Right cardiac atrium (tissue), 5 donors: ENCODE data around the gene OPTC. TPM values are rescaled to one million over a fixed set of nuclear protein-coding genes. Genes with fewer than 3 reads are reported as not detected.

Source experiments
- ATAC-seq, 2 donors: fragments of 200-7000 bp; cut with Tn5 transposase; one replicate each; pipeline versions ENCODE4 v1.8.0 to v1.9.1; 2020; ENCODE audit warnings: moderate library complexity in 2 of 2, mild to moderate bottlenecking in 1 of 2
- DNase-seq, 3 donors: peaks; one replicate each; pipeline ENCODE4 v3.0.0-alpha.2; 2020
- H3K27ac ChIP-seq: one replicate; pipeline ENCODE4 v1.5.1; 2013; ENCODE audit warnings: mild to moderate bottlenecking, low read length, control low read depth, moderate library complexity
- H3K27me3 ChIP-seq: one replicate; pipeline ENCODE4 v1.6.1; 2013; ENCODE audit not compliant: control insufficient read depth, insufficient read depth
- H3K4me1 ChIP-seq: one replicate; pipeline ENCODE4 v1.6.1; 2013; ENCODE audit warnings: low read length; ENCODE audit not compliant: control insufficient read depth, insufficient read depth
- H3K4me3 ChIP-seq: one replicate; pipeline ENCODE4 v1.5.1; 2013; ENCODE audit warnings: low read length, control low read depth
- H3K9me3 ChIP-seq: one replicate; pipeline ENCODE4 v1.6.1; 2013; ENCODE audit warnings: low read length; ENCODE audit not compliant: control insufficient read depth
- WGBS: extraction: QIAGEN DNeasy Blood & Tissue Kit; methylation state at CpG from one replicate; pipeline ENCODE4 v1.1.7; 2013; 5-methylcytosine and 5-hydroxymethylcytosine counted together
- intact Hi-C, 4 donors: fragments of 100-400 bp; cut with DNase I; formaldehyde crosslinking; loops; one replicate each; pipeline versions ENCODE4 v1.11.0 to v1.14.0; 2022 to 2023
- polyA plus RNA-seq: library from polyadenylated mRNA; stranded (reverse); fragments of 200-250 nt; gene quantifications from one replicate; pipeline ENCODE4 v1.2.3, GENCODE V29; 2013
- total RNA-seq, 4 donors: library from RNA; stranded (reverse); fragmentation: NEBNext Ultra II Directional; extraction: Animal tissue kit (Norgen Biotek cat#: 25700); gene quantifications; one replicate each; pipeline ENCODE4 v1.2.1, GENCODE V29; 2021
- donor health status: healthy with polysubstance abuse.
- donor health status: DM: no; HTN: yes; CAD: no.
- donor health status: DM: no; HTN: no; CAD: no.
- donor health status: DM: no; HTN: yes; CAD: no; lungs with severe emphysema.
- donor health status: DM: yes; HTN: yes; CAD: no.

The OPTC gene
- total and polyA plus RNA-seq, 5 donors = not detected

DNA sequence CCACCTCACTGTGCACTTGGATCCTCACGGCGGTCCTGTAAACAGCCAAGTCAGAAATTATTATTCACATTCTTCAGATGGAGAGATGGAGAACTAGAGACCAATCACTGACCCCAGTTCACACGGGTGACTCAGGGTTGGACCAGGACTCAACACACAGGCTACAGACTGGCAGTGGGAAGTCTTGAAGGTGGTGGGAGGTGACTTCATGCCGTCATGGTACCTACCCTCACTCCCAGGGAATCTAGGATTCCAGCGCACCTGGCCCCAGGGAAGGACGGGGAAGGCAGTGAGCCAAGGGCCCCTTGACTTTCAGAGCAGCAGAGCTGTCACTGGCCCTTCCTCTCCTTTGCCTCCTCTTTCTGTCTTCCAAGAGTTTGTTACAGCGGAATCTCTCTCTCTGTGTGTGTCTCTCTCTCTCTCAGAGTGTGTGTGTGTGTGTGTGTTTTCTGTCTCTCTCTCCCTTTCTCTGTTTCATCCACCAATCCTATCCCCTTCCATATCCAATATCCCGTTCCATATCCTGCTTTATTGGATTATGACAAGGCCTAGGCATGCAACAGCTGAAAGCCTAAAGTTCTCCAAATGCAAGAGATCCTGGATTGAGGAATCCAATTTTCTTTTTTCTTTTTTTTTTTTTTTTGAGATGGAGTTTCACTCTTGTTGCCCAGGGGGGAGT lies 11.7 kb downstream of the OPTC start:
- DNase-seq (no peak), ATAC-seq (no peak)
- no peak overlapping the region for H3K4me3 ChIP-seq
- no peak overlapping the region for H3K27ac ChIP-seq
- no peaks in the 10 kb centered on the region for H3K9me3 ChIP-seq
- no peaks in the 10 kb centered on the region for H3K27me3 ChIP-seq
- intact Hi-C loops = loop anchor here (2.0 to 10.0 kb wide), 5 partner anchors 92 to 197 kb away; partner anchors contain the start of gene ATP2B4 (in 3 of the 4)
- WGBS = 91% methylated on average over 8 of the region's 8 CpGs
- peaks cover 15% of the 10 kb centered on the region for H3K4me1 ChIP-seq

DNA sequence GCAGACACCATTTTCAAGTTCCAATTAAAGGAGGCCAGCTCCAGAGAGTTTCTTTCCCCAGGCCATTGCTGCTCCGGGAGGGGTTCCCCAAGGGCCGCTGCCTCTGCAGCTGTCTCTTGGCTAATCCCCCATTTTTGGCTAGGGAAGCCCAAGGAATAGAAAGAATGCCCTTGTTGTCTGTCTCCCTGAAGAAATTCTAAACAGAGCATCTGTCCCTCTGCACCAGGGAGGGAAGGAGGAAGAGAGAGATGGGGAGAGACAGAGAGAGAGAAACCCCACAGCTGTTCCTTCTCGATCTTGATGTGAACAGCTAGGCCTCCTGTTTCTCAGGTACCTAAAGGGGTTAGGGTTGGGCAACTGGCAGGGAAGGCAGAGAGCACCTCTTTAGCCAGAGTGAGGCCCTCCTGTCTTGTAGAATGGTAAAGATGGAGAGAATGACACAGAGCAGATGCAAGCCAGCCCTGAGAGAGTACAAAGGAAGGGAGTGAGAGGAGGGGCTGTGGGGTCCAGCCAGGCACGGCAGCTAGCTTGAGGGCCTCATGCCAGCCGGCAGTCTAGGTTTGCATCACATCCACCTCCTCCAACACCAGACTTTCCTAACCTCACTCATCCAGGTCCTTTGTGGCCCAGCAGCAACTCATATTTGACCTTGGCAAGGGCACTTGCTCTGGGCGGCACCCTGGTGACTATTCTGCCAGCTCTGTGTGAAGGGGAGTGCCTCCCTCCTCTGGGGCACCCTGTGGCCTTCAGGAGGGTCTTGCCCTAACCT lies 13.1 kb downstream of the OPTC start:
- Histone ChIP-seq H3K4me3 (no peak overlapping the region), H3K9me3 (no peaks in the 10 kb centered on the region), H3K4me1 (peaks cover 18% of the 10 kb centered on the region), H3K27me3 (no peaks in the 10 kb centered on the region), H3K27ac (peak overlapping the region; percentile 90)
- ATAC-seq (peak; percentile 15 to 37), DNase-seq (peak in 1 of 3 donors; percentile 39)
- 30% methylated on average over 6 of the region's 6 CpGs for WGBS
- intact Hi-C loops = loop anchor here (5.0 to 10.0 kb wide), 3 partner anchors 90 to 120 kb away; partner anchors contain the start of gene ATP2B4 (in 3 of the 4)

DNA sequence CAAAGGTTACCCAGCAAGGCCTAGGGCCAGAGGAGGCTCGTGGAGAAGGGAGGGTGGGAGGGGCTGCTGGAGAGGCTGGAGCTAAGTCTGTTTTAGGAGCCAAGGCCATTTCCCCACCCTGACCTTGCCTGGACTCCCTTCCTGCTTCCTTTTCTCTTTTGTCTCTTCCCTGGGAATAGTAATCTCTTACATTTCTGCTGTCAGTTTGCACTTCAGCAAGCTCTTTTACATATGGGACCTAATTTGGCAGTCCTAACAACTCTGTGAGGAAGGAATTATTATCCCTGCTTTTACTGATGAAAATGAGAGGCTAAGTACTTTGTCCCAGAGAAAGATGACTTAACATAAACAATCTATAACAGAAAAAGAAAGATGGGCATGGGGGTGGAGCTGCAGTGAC lies 13.8 kb downstream of the OPTC start:
- no peak overlapping the region for H3K4me3 ChIP-seq
- H3K4me1 ChIP-seq = peaks cover 21% of the 10 kb centered on the region
- no peaks in the 10 kb centered on the region for H3K9me3 ChIP-seq
- WGBS = 8% methylated on average over 1 of the region's 1 CpG
- intact Hi-C loops = loop anchor here (5.0 to 10.0 kb wide), 3 partner anchors 90 to 120 kb away; partner anchors contain the start of gene ATP2B4 (in 3 of the 4)
- no peaks in the 10 kb centered on the region for H3K27me3 ChIP-seq
- H3K27ac ChIP-seq = peak overlapping the region; percentile 90
- ATAC-seq = peak; percentile 5 to 20
- DNase-seq = no peak

DNA sequence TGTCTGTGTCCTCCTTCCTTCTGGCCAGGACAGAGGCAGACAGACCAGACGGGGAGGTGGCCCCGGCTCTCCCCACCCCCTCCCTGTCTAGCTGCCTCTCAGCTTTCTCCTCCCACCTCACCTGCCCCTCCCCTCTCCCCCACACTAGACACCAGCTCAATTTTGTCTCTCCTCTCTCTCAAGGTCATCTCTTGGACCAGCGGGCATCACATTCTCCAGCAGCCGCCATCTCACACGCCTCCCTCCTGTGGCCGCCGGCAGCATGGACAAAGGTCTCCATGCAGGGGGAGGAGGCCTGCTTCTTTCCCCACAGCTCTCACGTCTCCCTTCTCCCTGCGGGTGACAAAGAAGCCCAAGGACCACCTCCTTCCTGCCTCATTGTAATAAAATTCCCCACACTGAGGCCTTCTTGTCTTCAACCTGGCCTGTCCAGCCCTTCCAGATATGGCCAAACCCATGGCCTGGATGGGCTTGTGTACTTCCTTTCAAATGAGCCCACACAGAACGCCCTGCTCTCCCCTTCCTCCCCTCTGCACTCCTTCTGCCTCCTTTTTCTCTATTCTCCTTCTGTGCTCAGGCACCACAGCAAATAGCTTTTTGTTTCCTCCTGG lies 14.6 kb downstream of the OPTC start:
- Histone ChIP-seq H3K4me1 (peaks cover 27% of the 10 kb centered on the region), H3K4me3 (no peak overlapping the region), H3K27me3 (no peaks in the 10 kb centered on the region), H3K27ac (peak overlapping the region; percentile 56), H3K9me3 (no peaks in the 10 kb centered on the region)
- intact Hi-C loops = loop anchor here (5.0 to 10.0 kb wide), 3 partner anchors 89 to 119 kb away; partner anchors contain the start of gene ATP2B4 (in 3 of the 4)
- 48% methylated on average over 10 of the region's 10 CpGs for WGBS
- DNase-seq (peak in 2 of 3 donors; percentile 71 to 78), ATAC-seq (peak; percentile 56)

DNA sequence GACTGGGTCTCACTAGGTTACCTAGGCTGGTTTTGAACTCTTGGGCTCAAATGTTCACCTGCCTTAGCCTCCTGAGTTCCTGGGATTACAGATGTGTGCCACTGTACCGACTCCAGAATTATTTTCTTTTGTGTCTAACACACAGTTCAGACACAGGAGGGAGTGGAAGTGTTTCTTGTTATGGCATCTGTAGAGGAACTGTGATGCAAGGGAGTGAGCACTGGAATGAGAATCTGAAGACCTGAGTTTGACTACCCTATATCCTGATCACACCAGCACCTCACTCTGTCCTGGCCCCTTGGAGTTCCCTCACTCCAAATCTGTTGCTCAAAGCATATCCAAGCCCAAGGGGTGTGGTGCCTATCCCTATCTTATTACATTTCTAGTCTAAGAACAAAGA lies 15.2 kb downstream of the OPTC start:
- ATAC-seq (no peak), DNase-seq (no peak)
- Histone ChIP-seq H3K4me1 (peaks cover 30% of the 10 kb centered on the region), H3K27me3 (no peaks in the 10 kb centered on the region), H3K9me3 (no peaks in the 10 kb centered on the region), H3K4me3 (no peak overlapping the region), H3K27ac (peak overlapping the region; percentile 56)
- 46% methylated on average over 1 of the region's 1 CpG for WGBS
- intact Hi-C loops = loop anchor here (5.0 to 10.0 kb wide), 3 partner anchors 88 to 118 kb away; partner anchors contain the start of gene ATP2B4 (in 3 of the 4)

DNA sequence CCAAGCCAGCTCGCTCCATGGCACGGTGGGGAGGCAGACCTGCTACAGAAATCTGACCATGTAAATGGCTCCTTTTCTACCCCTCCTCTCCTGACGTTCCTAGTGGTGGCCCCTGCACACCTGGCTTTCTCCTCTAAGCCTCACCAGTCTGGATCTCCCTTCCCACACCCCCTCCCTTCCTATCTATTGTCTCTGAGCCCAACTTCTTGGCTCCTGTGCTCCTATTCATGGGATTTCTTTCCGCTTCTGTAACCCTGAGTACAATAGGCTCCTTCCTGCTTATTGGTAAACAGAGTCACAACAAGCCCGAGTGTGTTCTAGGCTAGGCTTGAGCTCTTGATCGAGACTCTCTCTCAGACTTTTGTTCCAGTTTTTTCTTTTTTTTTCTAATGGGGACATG lies 17.6 kb downstream of the OPTC start:
- ATAC-seq = peak in 1 of 2 donors; percentile 7
- H3K4me1 ChIP-seq = peaks cover 27% of the 10 kb centered on the region
- H3K9me3 ChIP-seq = no peaks in the 10 kb centered on the region
- intact Hi-C loops = no loop called here
- 67% methylated on average over 6 of the region's 6 CpGs for WGBS
- no peaks in the 10 kb centered on the region for H3K27me3 ChIP-seq
- no peak overlapping the region for H3K4me3 ChIP-seq
- no peak for DNase-seq
- no peak overlapping the region for H3K27ac ChIP-seq

DNA sequence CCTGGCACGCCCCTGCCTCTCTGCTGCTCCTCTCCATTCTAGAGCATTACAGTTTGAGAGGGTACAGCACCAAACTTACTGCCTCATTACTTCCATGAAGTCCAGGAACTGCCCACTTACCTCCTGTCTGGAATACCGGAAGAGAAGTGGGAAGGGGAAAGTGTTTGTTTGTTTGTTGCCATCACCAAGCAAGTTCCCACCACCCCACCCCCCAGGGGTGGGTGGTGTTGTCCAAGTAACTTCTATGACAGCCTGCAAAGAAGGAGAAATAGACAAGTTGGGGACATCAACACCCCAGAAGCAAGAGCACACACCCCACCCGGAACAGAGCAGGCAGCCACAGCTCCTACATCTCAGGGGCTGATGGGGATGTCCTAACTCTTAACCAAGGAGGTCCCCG lies 18.0 kb downstream of the OPTC start:
- DNase-seq (no peak), ATAC-seq (no peak)
- Histone ChIP-seq H3K27ac (peak overlapping the region; percentile 50), H3K9me3 (no peaks in the 10 kb centered on the region), H3K4me3 (no peak overlapping the region), H3K4me1 (peaks cover 25% of the 10 kb centered on the region), H3K27me3 (no peaks in the 10 kb centered on the region)
- WGBS = 72% methylated on average over 4 of the region's 4 CpGs
- intact Hi-C loops = no loop called here

DNA sequence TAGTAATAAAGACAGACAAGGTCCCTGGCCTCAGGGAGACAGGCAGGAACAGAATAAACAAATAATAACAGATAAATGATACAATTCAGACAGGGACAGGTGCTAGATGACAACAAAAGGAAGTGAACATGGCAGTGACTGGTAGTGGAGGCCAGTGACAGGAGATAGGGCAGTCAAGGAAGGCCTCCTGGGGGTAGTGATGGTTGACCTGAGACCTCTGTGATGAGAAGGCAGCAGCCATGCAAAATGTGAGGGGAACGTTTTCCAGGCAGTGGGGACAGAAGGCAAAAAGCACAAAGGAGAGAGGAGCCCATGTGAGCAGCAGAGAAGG lies 18.5 kb downstream of the OPTC start:
- DNase-seq (no peak), ATAC-seq (no peak)
- WGBS = 65% methylated on average over 1 of the region's 1 CpG
- H3K4me1 ChIP-seq = peaks cover 20% of the 10 kb centered on the region
- no peaks in the 10 kb centered on the region for H3K9me3 ChIP-seq
- no peak overlapping the region for H3K4me3 ChIP-seq
- intact Hi-C loops = no loop called here
- peak overlapping the region; percentile 58 for H3K27ac ChIP-seq
- H3K27me3 ChIP-seq = no peaks in the 10 kb centered on the region

DNA sequence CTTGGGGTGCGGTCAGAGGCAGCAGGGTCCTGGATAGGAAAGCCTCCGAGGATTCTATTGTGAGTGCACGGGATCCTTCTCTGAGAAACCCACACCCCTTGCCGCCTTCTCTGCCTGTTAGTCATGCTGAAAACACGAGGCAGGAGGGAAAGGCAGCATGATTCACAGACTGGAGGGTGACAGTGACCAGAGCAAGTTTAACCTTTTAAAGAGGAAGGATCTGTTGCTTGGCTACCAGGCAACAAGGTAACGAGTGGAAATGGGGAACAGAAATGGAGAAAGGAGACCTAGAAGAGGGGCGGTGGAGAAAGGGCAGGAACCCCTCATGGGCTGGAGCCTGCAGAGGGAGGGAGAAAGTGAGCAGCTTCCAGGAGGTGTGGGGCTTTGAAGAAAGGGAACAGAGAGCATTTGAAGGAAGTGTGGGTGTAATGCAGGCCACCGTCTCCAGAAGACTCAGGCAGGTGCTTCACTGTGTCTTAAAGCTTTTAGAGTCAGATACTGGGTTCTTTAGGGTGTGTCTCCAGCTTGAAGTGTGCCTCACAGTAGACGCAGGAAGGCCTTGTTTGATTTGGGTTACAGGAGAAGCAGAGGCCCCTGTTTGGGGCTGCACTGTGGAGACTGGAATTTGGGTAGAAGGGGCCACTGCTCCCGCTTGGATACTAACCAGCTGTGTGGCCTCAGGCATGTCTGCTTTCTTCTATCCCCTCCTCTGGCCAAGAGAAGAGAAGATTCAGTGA lies 19.1 kb downstream of the OPTC start:
- intact Hi-C loops = no loop called here
- peak overlapping the region; percentile 58 for H3K27ac ChIP-seq
- peak; percentile 9 to 78 for ATAC-seq
- H3K9me3 ChIP-seq = no peaks in the 10 kb centered on the region
- H3K4me1 ChIP-seq = peaks cover 18% of the 10 kb centered on the region
- no peaks in the 10 kb centered on the region for H3K27me3 ChIP-seq
- peak in 1 of 3 donors; percentile 51 for DNase-seq
- WGBS = 50% methylated on average over 10 of the region's 10 CpGs
- no peak overlapping the region for H3K4me3 ChIP-seq

DNA sequence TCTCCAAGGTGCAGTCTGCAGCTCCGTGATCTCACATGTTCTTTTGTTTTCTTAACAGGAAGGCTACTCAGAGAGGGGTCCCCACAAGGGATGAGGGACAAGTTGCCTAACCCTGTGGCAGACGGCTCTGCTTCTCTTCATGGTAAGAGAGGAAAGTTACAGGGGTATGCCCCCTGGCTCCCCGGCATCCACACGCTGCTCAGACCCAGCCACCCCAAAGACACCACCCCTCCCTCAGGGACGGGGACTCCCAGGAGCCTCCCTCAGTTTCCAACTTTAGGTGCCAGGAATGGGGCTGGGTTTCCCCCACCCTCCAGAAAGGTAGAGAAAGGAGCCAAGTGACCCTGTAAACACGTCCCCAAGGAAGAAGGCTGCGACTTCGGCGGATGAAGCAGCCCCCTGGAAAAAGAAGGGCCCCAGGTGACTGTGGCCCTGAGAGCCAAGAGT lies 19.7 kb downstream of the OPTC start:
- no peak for ATAC-seq
- Histone ChIP-seq H3K27me3 (no peaks in the 10 kb centered on the region), H3K4me1 (peaks cover 15% of the 10 kb centered on the region), H3K9me3 (no peaks in the 10 kb centered on the region), H3K4me3 (no peak overlapping the region), H3K27ac (no peak overlapping the region)
- intact Hi-C loops = no loop called here
- DNase-seq = no peak
- 80% methylated on average over 9 of the region's 9 CpGs for WGBS
